HG02884 (cell line): ENCODE data around the gene CCT7.
"Not testable (repeated sequence)": the region's sequence is repeated elsewhere in the genome, so short reads cannot be mapped to it uniquely, and the experiment has no call there.

Experiments used
- ATAC-seq: cut with Tn5 transposase; IDR thresholded peaks from one replicate; pipeline ENCODE4 v1.9.1; 2021; ENCODE audit warnings: mild to moderate bottlenecking, moderate library complexity; ENCODE audit not compliant: unreplicated experiment

The CCT7 gene

DNA sequence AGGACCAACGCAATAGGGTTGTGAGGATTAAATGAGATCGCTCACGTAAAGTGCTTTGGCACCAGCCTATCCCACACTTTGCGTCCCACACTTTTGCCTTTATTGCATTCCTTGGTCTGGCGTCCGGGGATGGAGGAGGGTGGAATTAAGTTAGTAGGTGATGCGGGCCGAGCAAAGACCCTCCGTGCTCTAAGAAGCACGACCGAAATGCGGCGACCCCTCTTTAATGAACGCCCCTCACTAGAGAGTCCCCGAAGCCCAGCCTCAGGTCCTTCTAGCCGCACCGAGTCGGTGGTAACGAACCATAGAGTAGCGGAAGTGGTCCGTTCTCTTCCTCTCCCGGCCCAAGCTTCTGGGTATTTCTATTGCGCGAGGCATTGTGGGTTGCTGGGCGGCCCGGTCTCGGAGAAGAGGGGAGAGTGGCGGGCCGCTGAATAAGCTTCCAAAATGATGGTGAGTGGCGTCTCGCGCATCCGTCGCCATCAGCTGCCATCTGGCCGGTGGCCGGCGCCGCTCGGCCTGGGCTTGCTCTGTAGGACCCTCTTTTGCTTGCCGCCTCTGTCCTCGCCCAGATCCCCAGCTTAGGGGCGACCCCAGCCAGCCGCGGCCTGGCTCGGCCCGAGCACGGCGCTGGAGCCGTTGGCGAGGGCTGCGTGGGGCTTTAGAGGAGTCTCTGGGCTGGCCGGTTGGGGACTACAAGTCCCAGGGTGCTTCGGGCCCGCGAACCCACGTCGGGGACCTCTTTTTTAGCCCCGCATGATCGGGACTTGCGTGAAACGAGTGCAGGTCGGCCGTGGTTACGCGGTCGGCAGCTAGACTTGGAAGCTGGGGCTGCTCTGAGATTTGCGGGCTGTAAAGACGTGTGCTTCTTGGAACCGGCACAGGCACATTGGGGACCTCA lies at the start of gene CCT7:
Gene CCT7, plus strand, starts transcription at position 377 of the 901 bp plus-strand sequence. Its CDS starts 71 bp downstream, at position 448.
- peak; percentile 57 for ATAC-seq

DNA sequence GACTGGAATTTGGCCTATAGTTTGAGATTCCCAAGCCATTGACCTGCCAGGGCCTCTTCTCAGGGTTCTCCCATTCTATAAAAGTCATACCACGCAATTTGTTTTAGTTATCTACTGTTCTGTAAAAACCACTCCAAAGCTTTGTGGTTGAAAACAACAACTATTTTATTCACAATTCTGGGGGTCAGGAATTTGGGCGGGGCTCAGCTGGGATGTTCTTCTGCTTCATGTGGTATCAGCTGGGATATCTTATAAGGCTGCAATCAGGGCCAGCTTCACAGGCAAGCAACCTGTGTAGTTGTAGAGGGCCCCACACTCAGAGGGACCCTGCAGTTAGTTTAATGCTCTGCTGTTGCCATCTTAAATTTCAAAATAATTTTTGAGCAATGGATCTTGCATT lies 48.1 kb upstream of the CCT7 start:
- ATAC-seq, result no peak

DNA sequence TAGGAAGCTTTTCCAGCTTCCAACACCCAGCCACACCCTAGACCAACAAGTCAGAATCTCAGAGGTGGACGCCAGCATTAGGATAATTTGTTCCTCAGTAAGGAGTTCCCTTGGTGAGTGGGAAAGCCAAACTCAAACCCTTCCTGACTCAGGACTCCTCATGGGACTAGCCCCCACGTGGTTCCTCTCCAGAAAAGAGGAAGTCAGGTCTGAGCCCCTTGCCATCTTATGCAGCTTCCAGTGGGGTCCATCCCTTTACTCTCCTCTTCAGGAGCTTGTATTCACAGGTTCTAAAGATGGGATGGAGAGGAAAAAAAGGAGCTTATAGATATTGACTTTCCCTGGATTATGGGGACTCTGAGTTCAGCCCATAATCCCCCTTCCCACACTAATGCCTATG lies 46.6 kb upstream of the CCT7 start:
- ATAC-seq, result no peak

DNA sequence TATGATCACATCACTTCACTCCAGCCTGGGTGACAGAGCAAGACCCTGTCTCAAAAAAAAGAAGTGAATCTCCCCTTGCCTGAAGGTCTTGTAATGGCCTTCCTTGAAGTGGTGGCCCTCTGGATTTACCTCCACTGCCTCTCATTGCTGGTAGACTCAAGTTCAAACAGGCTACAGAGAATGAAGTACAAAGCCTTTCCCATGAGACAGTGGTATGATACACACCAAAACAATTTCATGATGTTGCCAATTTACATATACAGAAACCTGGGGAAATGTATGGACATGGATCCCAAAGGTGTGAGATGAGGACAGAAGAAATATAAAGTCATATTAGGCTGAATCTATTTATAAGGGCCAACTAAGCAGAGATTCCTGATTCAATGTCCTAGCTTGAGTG lies 36.5 kb upstream of the CCT7 start:
- no peak for ATAC-seq

DNA sequence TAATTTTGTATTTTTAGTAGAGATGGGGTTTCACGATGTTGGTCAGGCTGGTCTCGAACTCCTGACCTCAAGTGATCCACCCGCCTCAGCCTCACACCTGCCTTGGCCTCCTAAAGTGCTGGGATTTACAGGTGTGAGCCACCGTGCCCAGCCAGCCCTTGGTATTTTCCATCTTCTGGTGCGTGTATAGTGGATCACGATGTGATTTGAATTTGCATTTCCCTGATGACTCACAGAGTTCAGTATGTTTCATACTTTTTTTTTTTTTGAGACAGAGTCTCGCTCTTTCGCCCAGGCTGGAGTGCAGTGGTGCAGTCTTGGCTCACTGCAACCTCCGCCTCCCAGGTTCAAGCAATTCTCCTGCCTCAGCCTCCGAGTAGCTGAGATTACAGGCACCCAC lies 33.8 kb upstream of the CCT7 start:
- ATAC-seq, result not testable (repeated sequence)

DNA sequence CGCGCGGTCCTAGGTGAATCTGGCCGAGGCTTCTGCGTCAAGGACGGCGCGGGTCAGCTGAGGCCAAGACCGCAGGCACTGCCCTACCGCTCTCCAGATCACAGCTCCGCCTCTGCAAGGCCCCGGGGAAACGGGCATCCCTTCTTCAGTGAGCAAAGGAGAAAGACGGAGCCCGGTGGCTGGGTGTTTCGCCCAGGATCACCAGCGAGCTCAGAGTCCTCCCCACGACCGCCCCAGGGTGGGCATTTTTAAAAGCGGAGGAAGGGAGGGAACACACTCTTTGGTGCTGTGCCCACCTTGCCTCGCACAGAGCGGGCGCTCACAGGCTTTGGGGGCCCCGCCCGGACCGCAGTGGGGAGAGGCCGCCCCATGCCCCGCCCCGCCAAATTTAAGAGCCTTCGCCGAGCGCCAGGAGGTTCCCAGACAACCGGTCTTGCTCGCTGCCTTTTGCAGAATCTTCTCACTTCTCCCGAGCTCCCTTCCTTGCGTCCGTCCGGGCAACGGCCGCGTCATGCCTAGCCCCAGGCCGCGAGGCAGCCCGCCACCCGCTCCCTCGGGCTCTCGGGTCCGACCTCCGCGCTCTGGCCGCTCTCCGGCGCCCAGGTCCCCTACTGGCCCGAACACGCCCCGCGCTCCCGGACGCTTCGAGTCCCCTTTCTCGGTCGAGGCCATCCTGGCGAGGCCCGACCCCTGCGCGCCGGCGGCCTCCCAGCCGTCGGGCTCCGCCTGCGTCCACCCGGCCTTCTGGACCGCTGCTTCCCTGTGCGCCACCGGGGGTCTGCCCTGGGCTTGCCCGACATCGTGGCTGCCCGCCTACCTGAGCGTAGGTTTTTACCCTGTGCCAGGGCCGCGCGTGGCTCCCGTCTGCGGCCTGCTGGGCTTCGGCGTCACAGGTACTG lies 31.7 kb upstream of the CCT7 start, which contains the start of gene NOTO:
Gene NOTO, plus strand, starts transcription at position 419 of the 899 bp plus-strand sequence. Its CDS starts 93 bp downstream, at position 512.
- ATAC-seq, result no peak

DNA sequence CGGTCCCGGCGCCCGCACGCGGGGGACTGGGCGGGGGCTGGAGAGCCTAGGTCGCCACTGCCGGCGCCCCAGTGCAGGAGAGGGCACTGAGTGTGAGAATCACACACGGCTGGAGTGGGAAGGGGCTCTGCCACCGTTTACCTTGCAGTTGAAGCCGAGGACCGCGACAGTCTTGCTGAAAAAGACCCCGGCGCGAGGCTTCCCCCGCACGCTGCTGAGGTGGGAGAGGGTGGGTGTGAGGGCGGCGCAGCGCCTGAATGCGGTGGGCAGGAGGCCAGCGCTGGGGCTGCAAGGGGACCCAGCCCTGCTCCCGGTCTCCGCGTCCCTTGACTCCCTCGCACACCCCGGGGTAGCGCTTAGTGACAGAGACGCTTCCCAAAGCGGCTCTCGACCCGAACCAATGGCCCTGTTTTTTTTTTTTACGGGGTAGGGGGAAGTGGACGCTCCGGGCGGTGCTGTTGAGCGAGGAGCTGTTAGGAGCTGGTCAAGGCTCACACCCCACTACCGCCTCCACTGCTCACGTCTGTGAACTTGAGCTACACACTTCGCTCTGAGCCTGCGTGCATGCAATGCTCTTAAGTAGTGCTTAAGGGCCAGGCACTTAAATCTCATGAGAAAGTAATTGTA lies 30.9 kb upstream of the CCT7 start:
- no peak for ATAC-seq

DNA sequence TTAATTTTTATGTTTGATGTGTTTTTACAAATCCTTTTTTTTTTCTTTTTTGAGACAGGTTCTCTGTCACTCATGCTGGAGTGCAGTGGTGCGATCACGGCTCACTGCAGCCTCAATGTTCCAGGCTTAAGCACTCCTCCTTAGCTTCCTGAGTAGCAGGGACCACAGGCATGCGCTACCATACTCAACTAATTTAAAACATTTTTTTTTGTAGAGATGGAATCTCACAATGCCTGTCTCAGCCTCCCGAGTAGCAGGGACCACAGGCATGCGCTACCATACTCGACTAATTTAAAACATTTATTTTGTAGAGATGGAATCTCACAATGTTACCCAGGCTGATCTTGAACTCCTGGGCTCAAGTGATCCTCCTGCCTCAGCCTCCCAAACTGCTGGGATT lies 28.5 kb upstream of the CCT7 start:
- no peak for ATAC-seq

DNA sequence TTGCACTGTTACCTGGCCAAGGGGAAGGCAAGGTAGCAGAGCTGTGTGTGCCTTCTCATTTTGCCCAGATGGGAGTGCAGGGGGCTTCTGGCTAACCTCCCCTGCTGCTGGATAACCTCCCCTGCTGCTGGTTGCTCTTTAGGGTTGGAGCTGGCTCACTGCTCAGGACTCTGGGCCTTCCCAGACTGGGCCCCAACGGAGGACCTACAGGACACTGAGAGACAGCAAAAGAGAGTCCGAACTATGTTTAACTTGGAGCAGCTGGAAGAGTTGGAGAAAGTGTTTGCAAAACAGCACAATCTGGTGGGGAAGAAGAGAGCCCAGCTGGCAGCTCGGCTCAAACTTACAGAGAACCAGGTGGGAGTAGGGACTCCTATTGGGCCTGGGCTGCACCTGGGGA lies 25.9 kb upstream of the CCT7 start:
- no peak for ATAC-seq

DNA sequence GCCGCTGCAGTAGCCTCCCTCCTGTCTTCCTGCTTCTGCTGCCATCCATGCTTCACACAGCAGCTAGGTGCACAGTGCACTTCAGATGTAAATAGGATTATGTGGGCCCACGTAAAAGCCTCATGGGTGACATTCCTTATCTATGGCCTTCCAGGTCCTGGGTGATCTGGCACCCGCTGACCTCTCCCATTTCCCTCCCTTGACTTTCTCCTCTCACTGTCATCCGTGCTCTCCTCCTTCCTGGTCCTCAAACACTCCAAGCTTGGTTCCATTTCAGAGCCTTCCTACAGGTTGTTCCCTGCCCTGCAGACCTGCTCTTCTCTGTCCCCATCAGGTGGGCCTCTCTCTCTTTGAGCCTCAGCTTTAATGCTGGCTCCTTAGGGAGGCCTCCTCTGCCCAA lies 24.1 kb upstream of the CCT7 start:
- ATAC-seq, result no peak

DNA sequence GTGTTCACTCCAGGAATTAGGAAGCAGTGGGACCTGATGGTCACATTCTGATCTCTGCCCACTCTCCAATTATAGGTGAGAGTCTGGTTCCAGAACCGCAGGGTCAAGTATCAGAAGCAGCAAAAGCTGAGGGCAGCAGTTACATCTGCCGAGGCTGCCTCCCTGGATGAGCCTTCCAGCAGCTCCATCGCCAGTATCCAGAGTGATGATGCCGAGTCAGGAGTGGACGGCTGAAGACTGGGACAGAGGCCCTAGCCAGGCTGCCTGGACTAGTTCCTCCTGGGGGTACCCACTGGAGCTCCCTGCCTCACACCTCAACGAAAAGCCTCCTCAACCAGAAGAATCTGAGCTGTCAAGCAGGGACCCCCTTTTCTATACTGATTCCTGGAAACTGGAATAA lies 23.4 kb upstream of the CCT7 start:
- no peak for ATAC-seq

DNA sequence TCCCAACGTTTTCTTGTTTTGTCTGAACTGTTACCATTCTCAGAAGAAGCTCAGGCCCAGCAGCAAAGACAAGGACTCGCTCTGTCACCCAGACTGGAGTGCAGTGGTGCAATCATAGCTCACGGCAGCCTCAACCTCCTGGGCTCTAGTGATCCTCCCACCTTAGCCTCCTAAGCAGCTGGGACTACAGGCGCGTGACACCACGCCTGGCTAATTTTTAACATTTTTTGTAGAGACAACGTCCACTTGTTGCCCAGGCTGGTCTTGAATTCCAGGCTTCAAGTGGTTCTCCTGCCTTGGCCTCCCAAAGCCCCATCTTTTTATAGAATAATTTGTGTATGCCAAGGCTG lies 22.0 kb upstream of the CCT7 start:
- no peak for ATAC-seq

DNA sequence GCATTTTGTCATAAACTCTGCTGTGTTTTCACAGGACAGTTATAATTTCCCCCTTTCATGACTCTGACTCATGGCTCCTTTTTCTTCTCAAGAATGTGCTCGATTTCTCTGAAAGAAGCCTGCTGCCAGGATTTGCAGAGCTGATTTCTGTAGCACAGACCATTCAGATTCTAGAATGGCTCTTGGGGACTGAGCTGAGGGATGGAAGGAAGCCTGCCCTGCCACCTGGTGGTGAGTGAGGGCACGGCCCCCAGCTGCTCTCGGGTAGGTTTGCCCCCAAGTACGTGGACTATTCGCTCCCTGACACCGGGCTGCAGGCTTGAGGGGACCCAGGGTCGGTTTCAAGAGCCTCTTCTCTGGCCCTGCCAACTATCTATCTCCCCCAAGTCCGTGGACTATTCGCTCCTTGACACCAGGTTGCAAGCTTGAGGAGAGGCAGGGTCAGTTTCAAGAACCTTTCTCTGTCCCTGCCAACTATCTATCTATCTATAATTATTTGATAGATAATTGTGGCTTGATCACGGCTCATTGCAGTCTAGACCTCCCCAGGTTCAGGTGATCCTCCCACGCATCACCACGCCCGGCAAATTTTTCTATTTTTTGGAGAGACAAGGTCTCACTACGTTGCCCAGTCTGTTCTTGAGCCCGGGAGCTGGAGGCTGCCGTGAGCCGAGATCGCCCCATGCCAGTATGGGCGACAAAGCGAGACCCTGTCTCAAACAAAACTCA lies 21.5 kb upstream of the CCT7 start:
- ATAC-seq, result peak; percentile 73

DNA sequence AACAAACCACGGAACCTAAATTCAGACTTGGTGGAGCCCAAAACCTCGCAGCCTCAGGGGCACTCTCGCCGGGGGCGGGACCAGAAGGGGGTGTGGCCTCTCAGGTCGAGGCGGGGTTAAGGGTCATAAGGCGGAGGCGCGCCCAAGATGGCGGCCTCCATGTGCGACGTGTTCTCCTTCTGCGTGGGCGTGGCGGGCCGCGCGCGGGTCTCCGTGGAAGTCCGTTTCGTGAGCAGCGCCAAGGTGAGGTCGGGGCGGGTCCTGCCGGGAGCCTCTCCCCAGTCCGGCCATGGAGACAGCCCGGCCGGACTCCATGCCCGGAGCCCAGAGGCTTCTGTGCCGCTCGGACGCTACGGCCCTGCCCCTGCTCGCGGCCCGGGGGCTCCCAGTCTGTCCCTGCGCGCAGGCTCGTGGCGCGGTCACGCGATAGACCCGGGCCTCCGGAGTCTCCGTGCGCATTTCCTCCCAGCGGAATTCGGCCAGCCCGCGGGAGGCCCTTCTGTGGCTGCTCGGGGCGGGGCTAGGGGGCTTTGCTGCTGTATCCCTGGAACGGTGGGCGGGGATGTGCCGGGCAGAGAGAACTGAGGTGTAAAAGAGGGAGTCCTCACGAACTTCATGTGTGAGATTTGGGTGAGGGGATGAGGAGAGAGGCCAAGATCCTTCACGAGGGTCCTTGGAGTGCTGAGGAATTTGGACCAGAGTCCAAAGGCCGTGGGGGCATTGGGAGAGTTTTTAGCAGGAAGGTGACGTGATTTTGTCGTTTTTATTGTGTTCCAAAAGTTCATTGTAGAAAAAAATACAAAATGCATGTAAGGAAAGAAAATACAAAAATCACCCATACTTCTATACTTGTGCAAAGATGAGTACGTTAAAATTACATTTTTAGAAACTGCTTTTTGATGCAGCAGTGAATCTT lies 19.7 kb upstream of the CCT7 start, which contains the start of gene SMYD5:
Gene SMYD5, plus strand, starts transcription at position 126 of the 916 bp plus-strand sequence. Its CDS starts 22 bp downstream, at position 148.
- peak; percentile 82 for ATAC-seq

DNA sequence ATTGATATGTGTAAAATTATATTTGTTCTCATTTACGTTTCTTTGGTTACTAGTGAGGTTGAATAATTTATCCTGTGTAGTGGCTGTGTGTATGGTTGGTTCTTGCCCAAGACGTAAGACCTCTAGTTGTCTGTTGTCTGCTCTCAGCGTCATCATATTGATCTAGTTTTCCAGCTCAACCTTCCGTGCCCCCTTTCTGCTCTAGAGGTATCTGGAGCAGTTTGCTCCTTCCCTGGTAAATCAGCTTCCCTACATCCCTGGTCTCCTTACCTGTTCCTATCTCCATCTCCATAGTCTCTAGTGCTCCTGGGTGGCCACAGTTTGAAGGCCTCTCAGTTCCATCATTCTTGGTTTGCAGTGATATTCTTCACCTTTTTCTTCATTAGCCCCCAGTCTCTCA lies 18.9 kb upstream of the CCT7 start:
- ATAC-seq, result no peak

DNA sequence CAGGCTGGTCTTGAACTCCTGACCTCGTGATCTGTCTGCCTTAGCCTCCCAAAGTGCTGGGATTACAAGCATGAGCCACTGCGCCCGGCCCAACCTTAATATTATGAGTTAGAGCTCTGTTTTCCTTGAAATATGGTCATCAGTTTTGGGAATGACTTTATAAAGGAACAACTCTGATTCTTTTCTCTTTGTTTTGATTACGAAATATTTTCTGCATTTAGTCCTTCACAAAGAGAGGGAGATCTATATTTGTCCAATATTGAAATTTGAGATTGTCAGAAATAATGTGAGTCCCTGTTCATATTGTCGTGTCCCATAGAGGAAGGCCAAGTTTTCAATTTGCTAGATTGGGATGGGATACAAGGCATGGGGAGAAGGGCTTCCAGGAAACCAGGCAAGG lies 16.9 kb upstream of the CCT7 start:
- ATAC-seq, result no peak

DNA sequence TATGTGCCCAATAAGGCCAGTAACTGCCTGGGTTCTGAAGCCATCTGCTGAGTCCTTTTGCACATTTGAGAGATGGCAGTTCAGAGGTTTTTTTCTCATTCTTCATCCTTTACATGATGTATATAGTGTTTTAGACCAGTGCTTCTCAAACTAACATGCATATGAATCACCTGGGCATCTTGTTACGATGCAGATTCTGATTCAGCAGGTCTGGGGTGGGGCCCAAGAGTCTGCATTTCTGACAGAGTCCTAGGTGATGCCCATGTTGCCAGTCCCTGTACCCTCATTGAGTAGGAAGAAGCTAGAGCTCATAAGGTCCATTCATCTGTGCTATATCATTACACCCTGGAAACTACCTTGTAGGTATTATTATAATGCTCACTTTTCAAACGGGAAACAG lies 16.3 kb upstream of the CCT7 start:
- no peak for ATAC-seq

DNA sequence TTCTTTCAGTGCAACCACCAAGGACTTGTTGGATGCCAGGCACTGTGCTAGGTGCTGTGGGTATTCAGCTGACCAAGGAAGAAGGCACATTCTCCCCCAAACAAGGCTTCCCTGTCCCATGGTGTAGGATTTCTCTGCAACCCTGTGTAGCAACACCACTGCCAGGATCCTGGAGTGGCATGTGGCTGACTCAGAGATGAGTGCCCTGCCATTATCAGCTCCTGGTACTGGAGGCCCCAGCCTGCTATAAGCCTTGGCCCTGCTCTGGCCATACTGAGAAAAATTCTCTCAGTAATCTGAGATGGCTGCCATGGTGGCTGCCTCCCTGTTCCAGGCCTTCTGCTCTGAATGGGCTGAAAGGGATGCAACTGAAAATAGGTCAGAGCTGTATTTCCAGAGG lies 15.8 kb upstream of the CCT7 start:
- ATAC-seq, result no peak

DNA sequence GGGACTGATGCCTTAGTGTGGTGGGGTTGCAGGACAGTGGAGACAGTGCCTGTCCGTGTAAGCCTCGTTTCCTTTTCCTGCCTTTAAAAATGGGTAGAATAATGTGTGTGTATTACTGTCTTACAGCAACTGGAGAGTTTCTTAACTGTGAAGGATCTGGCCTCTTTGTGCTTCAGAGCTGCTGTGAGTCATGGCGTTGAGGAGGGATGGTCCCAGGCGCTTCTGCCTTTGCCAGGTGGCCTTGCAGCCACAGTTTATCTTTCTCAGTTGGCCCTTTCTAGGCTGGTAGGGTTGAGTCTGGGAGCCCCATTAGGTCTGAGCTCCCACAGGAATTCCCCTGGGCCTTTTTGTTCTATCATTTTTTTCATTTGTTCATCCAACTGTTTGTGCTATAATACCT lies 10.3 kb upstream of the CCT7 start:
- no peak for ATAC-seq
